Heart left ventricle (tissue), 16 donors: ENCODE data around the gene ORC1. TPM values are rescaled to one million over a fixed set of nuclear protein-coding genes. Genes with fewer than 3 reads are reported as not detected.

Source experiments
- ATAC-seq, 4 donors: fragments of 200-7000 bp; cut with Tn5 transposase; one replicate each; pipeline ENCODE4 v1.9.1; 2020 to 2022; ENCODE audit warnings: moderate library complexity in 4 of 4, mild to moderate bottlenecking in 3 of 4, moderate number of reproducible peaks in 1 of 4
- DNase-seq, 5 donors: peaks; one replicate each; pipeline ENCODE4 v3.0.0-alpha.2; 2020
- H3K27ac ChIP-seq, 12 donors: fragments of 200-600 bp; sonication (generic) in 4 of 12; one replicate each; pipeline versions ENCODE4 v1.5.0 to v1.8.0; 2016 to 2022; ENCODE audit warnings: mild to moderate bottlenecking in 2 of 12
- H3K27me3 ChIP-seq, 9 donors: fragments of 200-600 bp; sonication (generic) in 2 of 9; one replicate each; pipeline versions ENCODE4 v1.5.1 to v1.8.0; 2016 to 2022; ENCODE audit warnings: mild to moderate bottlenecking in 3 of 9
- H3K36me3 ChIP-seq, 9 donors: fragments of 200-600 bp; sonication (generic) in 2 of 9; one replicate each; pipeline versions ENCODE4 v1.5.0 to v1.8.0; 2018 to 2022; ENCODE audit warnings: mild to moderate bottlenecking in 2 of 9
- H3K4me1 ChIP-seq, 12 donors: fragments of 200-600 bp; sonication (generic) in 4 of 12; one replicate each; pipeline versions ENCODE4 v1.5.0 to v1.8.0; 2016 to 2022; ENCODE audit warnings: mild to moderate bottlenecking in 3 of 12
- H3K4me3 ChIP-seq, 12 donors: fragments of 200-600 bp; sonication (generic) in 4 of 12; one replicate each; pipeline versions ENCODE4 v1.5.0 to v1.8.0; 2017 to 2022; ENCODE audit warnings: mild to moderate bottlenecking in 9 of 12, moderate library complexity in 4 of 12
- H3K9me3 ChIP-seq, 12 donors: fragments of 200-600 bp; sonication (generic) in 4 of 12; one replicate each; pipeline versions ENCODE4 v1.5.0 to v1.8.0; 2016 to 2022; ENCODE audit warnings: mild to moderate bottlenecking in 1 of 12
- POLR2A ChIP-seq, 2 donors: fragments of 450-650 bp; IDR thresholded peaks; one replicate each; pipeline ENCODE4 v1.6.1; 2017; ENCODE audit warnings: antibody characterized with exemption in 2 of 2, mild to moderate bottlenecking in 2 of 2, moderate library complexity in 2 of 2
- WGBS, 4 donors: extraction: QIAGEN DNeasy Blood & Tissue Kit in 2 of 4; methylation state at CpG; one replicate each; pipeline versions ENCODE4 v1.1.5 to v1.1.7; 2013 to 2018; 5-methylcytosine and 5-hydroxymethylcytosine counted together
- intact Hi-C, 10 donors: fragments of 100-400 bp; cut with DNase I; formaldehyde crosslinking; loops; one replicate each; pipeline versions ENCODE4 v1.11.1 to v1.14.2; 2022
- polyA plus RNA-seq, 2 donors: library from polyadenylated mRNA; stranded (reverse); fragments of 200-250 nt; gene quantifications; one replicate each; pipeline ENCODE4 v1.2.3, GENCODE V29; 2013
- total RNA-seq, 9 donors: library from RNA; depleted of rRNA in 2 of 9; stranded (reverse); fragments of >200 nt in 2 of 9; fragmentation: NEBNext Ultra II Directional in 3 of 9; extraction: Animal tissue kit (Norgen Biotek cat#: 25700) in 3 of 9; gene quantifications; one replicate each; pipeline versions ENCODE4 v1.1.0 to v1.2.4, GENCODE V29; 2016 to 2023
- TF ChIP-seq, protein P1 (sequence below), 12 donors: fragments of 200-600 bp; sonication (generic) in 4 of 12; IDR thresholded peaks; one replicate each; pipeline versions ENCODE4 v1.5.0 to v1.8.0; 2018 to 2022; ENCODE audit warnings: antibody characterized with exemption in 12 of 12, mild to moderate bottlenecking in 5 of 12
- donor health status: ischemic (EF 13 %, LVEDD 7.1; RV severe dilation, severe dysfunction).
- donor health status: healthy with polysubstance abuse.
- donor health status: DM: no; HTN: yes; CAD: no.
- donor health status: DM: no; HTN: no; CAD: no.
- donor health status: ischemic (EF 25% LVEDD 6.9; RV normal size, moderate dysfunction).
- donor health status: ischemic (EF 25% LVEDD 5.7; RV mildly dilated, moderate dysfunction).
- donor health status: healthy.
- donor health status: DM: yes; HTN: yes; CAD: no.
- donor health status: ischemic (EF 35%, LVEDD 5.7; RV mildly dilated, moderate dysfunction).
- donor health status: nonischemic (EF 11% LVEDD 7.7; RV severe dilation, severe dysfunction).
- donor health status: DM: yes; HTN: yes; CAD: no.
- donor health status: PGD.
- donor health status: ischemic (EF 29% LVEDD 5.4; RV normal size, mild dysfunction).
- donor health status: nonischemic (EF 23%, LVEDD 6.1; RV moderate dilation, normal function).

Gene ORC1
- total and polyA plus RNA-seq, 11 donors: 0.09 to 1.4 (median 0.19) TPM; not detected in 4

DNA sequence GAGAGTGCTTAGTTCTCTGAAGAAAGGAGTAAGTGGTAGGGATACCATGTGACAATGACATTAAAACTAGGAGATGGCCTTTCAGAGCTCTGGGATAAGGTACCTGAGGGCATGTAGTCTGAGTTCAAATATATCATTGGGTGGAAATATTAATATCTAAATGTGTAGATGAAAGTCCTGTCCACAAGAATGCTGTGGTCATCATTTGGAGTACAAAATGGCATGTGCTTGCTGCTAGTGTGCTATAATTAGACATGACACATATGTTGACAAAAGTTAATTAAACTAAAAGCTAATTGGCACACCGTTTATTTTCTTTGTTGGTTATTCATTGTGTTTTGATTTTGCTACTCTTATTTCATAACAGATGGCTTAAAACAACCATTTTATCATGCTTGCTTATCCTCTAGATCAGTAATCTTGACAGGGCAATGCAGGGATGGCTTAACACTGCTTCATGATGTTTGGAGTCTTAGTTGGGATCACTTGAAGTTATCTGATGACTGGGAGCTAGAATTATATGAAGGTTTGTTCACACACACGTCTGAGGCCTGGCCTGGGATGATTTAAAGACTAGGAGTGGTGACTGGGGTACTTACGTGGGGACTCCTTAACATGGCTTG is 69.2 kb downstream of the ORC1 start:
- H3K27me3 ChIP-seq: no peaks in the 10 kb centered on the region
- peaks cover 0 to 6% (median 0%) of the 10 kb centered on the region in 12 donors for H3K4me1 ChIP-seq
- TF ChIP-seq, protein P1, sequence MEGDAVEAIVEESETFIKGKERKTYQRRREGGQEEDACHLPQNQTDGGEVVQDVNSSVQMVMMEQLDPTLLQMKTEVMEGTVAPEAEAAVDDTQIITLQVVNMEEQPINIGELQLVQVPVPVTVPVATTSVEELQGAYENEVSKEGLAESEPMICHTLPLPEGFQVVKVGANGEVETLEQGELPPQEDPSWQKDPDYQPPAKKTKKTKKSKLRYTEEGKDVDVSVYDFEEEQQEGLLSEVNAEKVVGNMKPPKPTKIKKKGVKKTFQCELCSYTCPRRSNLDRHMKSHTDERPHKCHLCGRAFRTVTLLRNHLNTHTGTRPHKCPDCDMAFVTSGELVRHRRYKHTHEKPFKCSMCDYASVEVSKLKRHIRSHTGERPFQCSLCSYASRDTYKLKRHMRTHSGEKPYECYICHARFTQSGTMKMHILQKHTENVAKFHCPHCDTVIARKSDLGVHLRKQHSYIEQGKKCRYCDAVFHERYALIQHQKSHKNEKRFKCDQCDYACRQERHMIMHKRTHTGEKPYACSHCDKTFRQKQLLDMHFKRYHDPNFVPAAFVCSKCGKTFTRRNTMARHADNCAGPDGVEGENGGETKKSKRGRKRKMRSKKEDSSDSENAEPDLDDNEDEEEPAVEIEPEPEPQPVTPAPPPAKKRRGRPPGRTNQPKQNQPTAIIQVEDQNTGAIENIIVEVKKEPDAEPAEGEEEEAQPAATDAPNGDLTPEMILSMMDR (IDR thresholded peaks at IDR 0.05): no peak
- no peak for TF ChIP-seq POLR2A (IDR thresholded peaks at IDR 0.05)
- DNase-seq (no peak), ATAC-seq (no peak)
- 90 to 94% (median 91%) methylated on average over 3 of the region's 3 CpGs for WGBS, 4 donors
- intact Hi-C loops: no loop called here
- H3K4me3 ChIP-seq: no peak overlapping the region
- no peaks in the 10 kb centered on the region for H3K9me3 ChIP-seq
- peaks cover 0 to 61% (median 22%) of the 10 kb centered on the region in 9 donors for H3K36me3 ChIP-seq
- no peak overlapping the region for H3K27ac ChIP-seq

- peaks cover 0 to 6% (median 0%) of the 10 kb centered on the region in 12 donors for H3K4me1 ChIP-seq
- H3K36me3 ChIP-seq: peaks cover 0 to 35% (median 12%) of the 10 kb centered on the region in 9 donors
- intact Hi-C loops: no loop called here
- no peak for TF ChIP-seq POLR2A (IDR thresholded peaks at IDR 0.05)
- TF ChIP-seq, protein P1 (IDR thresholded peaks at IDR 0.05): no peak
- no peaks in the 10 kb centered on the region for H3K27me3 ChIP-seq
- DNase-seq (no peak), ATAC-seq (no peak)
- H3K27ac ChIP-seq: no peak overlapping the region
- WGBS, 4 donors: 99 to 100% (median 99%) methylated on average over 1 of the region's 1 CpG
- H3K9me3 ChIP-seq: no peaks in the 10 kb centered on the region
- H3K4me3 ChIP-seq: no peak overlapping the region
Measured at GRCh38 chr1:52332411-52332810, 71.8 kb downstream of the ORC1 start.

DNA sequence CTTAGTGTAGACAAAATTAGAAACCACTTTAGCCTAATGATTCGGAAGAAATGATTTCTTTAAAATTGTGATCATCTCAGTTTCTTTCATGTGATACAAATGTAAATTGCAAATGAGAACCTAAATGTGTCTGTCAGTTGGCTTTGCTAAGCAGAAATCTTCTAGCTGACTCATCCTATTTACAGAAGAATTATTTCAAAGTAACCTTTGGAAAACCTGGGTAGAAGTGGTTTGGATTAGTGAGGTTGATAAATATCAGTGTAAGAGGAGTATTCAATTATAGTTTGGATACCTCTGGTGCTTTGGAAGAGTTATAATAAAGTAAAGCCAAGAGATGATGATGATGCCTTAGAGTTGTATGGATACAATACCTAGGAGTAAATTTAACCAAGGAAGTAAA is 75.6 kb downstream of the ORC1 start:
- H3K27me3 ChIP-seq: no peaks in the 10 kb centered on the region
- 97 to 99% (median 98%) methylated on average over 1 of the region's 1 CpG for WGBS, 4 donors
- intact Hi-C loops: no loop called here
- H3K36me3 ChIP-seq: peaks cover 0 to 10% (median 5%) of the 10 kb centered on the region in 9 donors
- no peaks in the 10 kb centered on the region for H3K9me3 ChIP-seq
- TF ChIP-seq POLR2A (IDR thresholded peaks at IDR 0.05): no peak
- TF ChIP-seq, protein P1 (IDR thresholded peaks at IDR 0.05): no peak
- peaks cover 0 to 4% (median 0%) of the 10 kb centered on the region in 12 donors for H3K4me1 ChIP-seq
- no peak overlapping the region for H3K4me3 ChIP-seq
- DNase-seq: no peak
- ATAC-seq: no peak
- no peak overlapping the region for H3K27ac ChIP-seq

GRCh38 chr1:52325786-52326185 is 78.4 kb downstream of the ORC1 start:
- TF ChIP-seq, protein P1 (IDR thresholded peaks at IDR 0.05): no peak
- TF ChIP-seq POLR2A (IDR thresholded peaks at IDR 0.05): no peak
- no peak for ATAC-seq
- H3K4me3 ChIP-seq: no peak overlapping the region

More at GRCh38 chr1:52325786-52326185, 78.4 kb downstream of the ORC1 start:
- DNase-seq: no peak
- intact Hi-C loops: no loop called here
- H3K4me1 ChIP-seq: peaks cover 0 to 4% (median 0%) of the 10 kb centered on the region in 12 donors
- 72 to 88% (median 76%) methylated on average over 5 of the region's 5 CpGs for WGBS, 4 donors
- peaks cover 0 to 3% (median 0%) of the 10 kb centered on the region in 9 donors for H3K36me3 ChIP-seq
- H3K27ac ChIP-seq: no peak overlapping the region
- no peaks in the 10 kb centered on the region for H3K27me3 ChIP-seq
- no peaks in the 10 kb centered on the region for H3K9me3 ChIP-seq
